ENCODE results near the gene CTSH.

The CTSH gene

DNA sequence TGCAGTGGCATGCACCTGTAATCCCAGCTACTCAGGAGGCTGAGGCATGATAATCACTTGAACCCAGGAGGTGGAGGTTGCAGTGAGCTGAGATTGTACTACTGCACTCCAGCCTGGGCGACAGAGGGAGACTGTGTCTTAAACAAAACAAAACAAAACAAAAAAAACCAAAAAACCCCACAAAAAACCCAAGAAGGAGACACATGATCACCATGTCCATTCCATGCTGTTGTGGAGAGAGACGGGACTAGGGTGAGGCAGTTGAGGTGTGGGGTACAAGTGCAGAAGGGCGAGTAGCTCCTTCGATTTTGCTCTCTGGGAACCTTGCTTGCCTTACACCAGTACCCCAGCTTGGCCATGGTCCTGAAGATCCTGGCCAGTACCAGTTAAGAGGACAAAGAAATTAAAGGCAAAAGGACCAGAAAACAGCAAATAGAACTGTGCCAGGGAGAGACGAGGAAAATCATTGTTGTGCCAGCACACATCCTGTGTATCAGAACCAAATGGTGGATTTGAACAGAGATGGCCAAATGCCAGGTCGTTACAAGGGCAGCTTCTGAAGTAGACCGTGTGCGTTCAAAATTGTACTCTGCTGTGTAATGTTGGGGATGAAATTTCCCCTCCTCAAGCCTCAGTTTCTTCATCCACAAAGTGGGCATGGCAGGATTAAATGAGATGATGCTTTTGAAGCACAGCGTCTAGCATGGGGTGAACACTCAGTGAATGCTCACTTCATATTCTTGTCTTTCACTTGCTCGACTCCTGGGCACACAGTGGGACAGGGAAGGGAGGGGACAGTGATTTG, 42.9 kb upstream of the CTSH start:
- Histone ChIP-seq H3K4me1 (ENCODE audit: insufficient read depth, low read length) (no peaks in the 10 kb centered on the region), H3K36me3 (ENCODE audit: insufficient read depth, low read length) (no peaks in the 10 kb centered on the region), H3K27me3 (ENCODE audit: insufficient read depth, low read length) (no peaks in the 10 kb centered on the region), H3K9me3 (ENCODE audit: insufficient read depth, low read depth, low read length) (no peaks in the 10 kb centered on the region), H3K4me3 (ENCODE audit: low read length) (no peak overlapping the region), H3K27ac (ENCODE audit: low read depth, low read length) (no peak overlapping the region), H3K9ac (ENCODE audit: low read depth, low read length) (no peak overlapping the region)
- 93% methylated on average over 9 of the region's 10 CpGs for WGBS

DNA sequence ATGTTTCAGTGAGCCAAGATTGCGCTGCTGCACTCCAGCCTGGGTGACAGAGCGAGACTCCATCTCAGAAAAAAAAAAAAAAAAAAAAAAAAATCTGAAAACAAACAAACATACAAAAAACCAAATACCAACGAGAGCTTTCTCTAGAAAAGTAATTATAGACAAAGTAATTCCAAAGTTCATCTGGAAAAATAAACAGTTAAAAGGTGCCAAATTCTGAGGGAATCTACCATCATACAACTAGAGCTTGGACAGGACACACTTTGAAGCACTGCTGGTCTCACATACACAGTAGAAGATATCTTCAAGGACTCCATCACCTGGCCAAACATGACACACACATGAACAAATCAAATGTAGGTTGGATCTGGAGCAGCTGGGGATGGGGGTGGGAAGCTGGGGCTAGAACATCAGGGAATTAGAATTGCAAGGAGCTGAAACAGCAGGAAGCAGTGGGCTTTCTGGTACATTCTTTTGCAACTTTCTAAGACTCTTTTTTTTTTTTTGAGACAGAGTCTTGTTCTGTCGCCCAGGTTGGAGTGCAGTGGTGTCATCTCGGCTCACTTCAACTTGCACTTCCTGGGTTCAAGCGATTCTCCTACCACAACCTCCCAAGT, 41.1 kb upstream of the CTSH start:
- H3K27me3 ChIP-seq (ENCODE audit: insufficient read depth, low read length), result no peaks in the 10 kb centered on the region
- no peak overlapping the region for H3K27ac ChIP-seq (ENCODE audit: low read depth, low read length)
- no peaks in the 10 kb centered on the region for H3K4me1 ChIP-seq (ENCODE audit: insufficient read depth, low read length)
- H3K9me3 ChIP-seq (ENCODE audit: insufficient read depth, low read depth, low read length), result no peaks in the 10 kb centered on the region
- H3K4me3 ChIP-seq (ENCODE audit: low read length), result no peak overlapping the region
- WGBS, result 91% methylated on average over 4 of the region's 6 CpGs
- H3K36me3 ChIP-seq (ENCODE audit: insufficient read depth, low read length), result no peaks in the 10 kb centered on the region
- no peak overlapping the region for H3K9ac ChIP-seq (ENCODE audit: low read depth, low read length)

DNA sequence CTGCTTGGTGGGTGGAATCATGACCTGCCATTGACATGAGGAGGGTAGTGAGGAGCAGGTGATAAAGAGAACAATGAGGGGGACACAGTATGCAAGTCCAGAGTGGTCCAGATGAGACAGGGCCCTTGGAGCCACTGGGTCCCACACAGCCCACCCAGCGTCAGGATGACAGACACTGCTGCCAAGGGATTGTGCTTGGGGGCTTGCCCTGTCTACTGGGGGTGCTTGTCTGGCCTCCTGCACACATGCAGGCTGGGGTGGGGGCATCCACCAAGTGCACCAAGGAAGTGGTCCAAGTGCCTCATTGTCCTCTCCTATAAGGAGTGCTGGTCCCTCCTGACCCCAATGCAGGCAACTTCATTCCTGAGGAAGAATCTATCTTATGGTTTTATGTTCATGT, 39.2 kb upstream of the CTSH start:
- no peaks in the 10 kb centered on the region for H3K9me3 ChIP-seq (ENCODE audit: insufficient read depth, low read depth, low read length)
- no peaks in the 10 kb centered on the region for H3K4me1 ChIP-seq (ENCODE audit: insufficient read depth, low read length)
- H3K27me3 ChIP-seq (ENCODE audit: insufficient read depth, low read length), result peaks cover 4% of the 10 kb centered on the region; the same call in 1 of the 2 replicates
- no peaks in the 10 kb centered on the region for H3K36me3 ChIP-seq (ENCODE audit: insufficient read depth, low read length)
- 93% methylated on average over 1 of the region's 1 CpG for WGBS
- H3K9ac ChIP-seq (ENCODE audit: low read depth, low read length), result no peak overlapping the region
- H3K4me3 ChIP-seq (ENCODE audit: low read length), result no peak overlapping the region
- no peak overlapping the region for H3K27ac ChIP-seq (ENCODE audit: low read depth, low read length)

DNA sequence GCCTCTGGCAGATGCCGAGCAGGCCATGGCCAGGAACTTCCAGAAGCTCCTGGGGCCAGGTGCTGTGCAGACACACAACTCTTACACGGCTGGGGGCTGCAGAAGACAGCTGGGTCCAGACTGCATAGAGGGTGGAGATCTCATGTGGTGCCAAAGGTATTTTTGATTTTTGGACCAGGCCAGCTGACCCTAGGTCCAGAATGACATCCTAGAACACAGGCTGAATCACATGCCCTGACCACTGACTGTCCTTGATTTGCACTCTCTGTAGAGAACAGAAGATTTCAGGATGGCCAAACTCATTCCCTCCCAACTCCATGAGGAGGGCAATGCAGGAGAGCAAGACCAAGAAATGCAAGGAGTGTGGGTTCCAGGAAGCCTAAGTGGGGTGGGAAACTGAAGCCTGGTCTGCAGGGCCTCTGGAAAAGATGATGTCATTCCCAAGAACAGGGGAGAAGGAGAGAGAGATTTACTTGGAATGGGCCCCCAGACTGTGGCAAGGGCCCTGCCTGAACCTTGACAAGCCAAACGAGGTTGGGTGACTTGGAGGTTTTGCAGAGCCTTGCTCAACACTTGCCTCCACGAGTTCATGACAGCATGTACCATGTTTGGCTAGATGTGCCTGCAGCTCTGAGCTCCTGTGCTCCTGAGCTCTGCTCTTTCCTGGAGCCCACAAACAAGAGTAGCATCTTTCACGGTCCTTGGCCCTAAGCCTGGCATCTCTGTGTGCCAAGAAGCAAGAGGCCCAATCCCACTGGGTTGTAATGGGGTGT, 38.5 kb upstream of the CTSH start:
- 88% methylated on average over 5 of the region's 5 CpGs for WGBS
- peaks cover 11% of the 10 kb centered on the region; the same call in 1 of the 2 replicates for H3K27me3 ChIP-seq (ENCODE audit: insufficient read depth, low read length)
- H3K4me1 ChIP-seq (ENCODE audit: insufficient read depth, low read length), result no peaks in the 10 kb centered on the region
- H3K9ac ChIP-seq (ENCODE audit: low read depth, low read length), result no peak overlapping the region
- H3K9me3 ChIP-seq (ENCODE audit: insufficient read depth, low read depth, low read length), result no peaks in the 10 kb centered on the region
- H3K36me3 ChIP-seq (ENCODE audit: insufficient read depth, low read length), result no peaks in the 10 kb centered on the region
- H3K4me3 ChIP-seq (ENCODE audit: low read length), result no peak overlapping the region
- no peak overlapping the region for H3K27ac ChIP-seq (ENCODE audit: low read depth, low read length)

DNA sequence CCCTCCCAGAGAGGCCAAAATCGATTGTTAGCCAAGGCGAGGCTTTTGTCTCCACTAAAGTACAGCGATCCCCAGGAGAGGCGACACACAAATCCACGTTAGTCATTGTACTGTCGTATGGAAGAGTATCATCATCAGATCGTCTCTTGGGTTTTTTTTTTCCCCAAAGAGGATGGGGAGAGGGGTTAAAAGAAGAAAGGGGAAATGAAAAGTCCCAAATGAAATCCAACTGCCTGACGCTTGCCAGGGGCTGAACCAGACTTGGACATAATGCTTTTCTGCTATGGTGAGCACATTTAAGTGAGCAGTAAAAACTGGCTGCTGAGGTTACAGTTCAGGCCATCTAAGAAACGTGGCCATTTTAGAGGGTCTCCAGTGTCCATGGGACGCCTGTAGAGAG, 37.9 kb upstream of the CTSH start:
- H3K4me1 ChIP-seq (ENCODE audit: insufficient read depth, low read length), result no peaks in the 10 kb centered on the region
- H3K27me3 ChIP-seq (ENCODE audit: insufficient read depth, low read length), result peaks cover 11% of the 10 kb centered on the region; the same call in 1 of the 2 replicates
- 92% methylated on average over 10 of the region's 10 CpGs for WGBS
- H3K9ac ChIP-seq (ENCODE audit: low read depth, low read length), result no peak overlapping the region
- H3K36me3 ChIP-seq (ENCODE audit: insufficient read depth, low read length), result no peaks in the 10 kb centered on the region
- no peaks in the 10 kb centered on the region for H3K9me3 ChIP-seq (ENCODE audit: insufficient read depth, low read depth, low read length)
- no peak overlapping the region for H3K27ac ChIP-seq (ENCODE audit: low read depth, low read length)
- no peak overlapping the region for H3K4me3 ChIP-seq (ENCODE audit: low read length)

DNA sequence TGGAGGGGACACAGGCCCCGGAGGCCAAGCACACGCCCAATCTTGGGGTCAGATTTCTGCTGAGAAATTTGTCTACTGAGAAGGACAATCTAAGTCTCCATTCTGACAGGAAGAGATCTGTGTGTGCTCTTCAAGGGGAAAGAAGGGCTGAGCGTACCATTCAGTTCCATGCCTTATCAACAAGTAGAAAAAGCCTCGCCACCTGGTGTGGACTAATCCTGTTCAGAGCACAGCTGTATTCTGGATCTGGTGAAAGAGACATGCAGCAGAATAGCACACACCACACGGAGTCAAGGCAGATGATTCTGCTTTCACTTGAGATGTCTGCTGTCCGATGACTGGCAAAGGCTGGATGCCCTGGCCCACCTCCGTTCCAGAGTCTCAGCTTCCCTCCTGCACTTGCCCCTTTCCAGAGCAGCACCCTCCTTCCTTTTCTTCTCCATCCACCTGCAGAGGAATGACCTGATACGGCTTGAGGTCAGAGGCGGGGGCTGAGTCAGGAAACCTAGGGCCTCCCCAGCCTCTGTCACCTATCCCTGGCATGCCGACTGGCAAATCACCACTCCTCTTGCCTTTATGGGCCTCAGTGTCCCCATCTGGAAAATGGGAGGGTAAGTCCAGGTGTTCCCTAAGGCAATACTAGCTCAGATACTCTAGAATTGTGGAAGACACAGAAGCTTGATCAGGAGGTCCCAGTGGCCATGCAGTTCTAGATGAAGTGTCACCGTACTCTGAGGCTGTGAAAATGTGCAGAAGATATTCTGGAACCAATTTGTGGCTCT, 36.9 kb upstream of the CTSH start:
- Histone ChIP-seq H3K36me3 (ENCODE audit: insufficient read depth, low read length) (no peaks in the 10 kb centered on the region), H3K27me3 (ENCODE audit: insufficient read depth, low read length) (peaks cover 11% of the 10 kb centered on the region; the same call in 1 of the 2 replicates), H3K9me3 (ENCODE audit: insufficient read depth, low read depth, low read length) (no peaks in the 10 kb centered on the region), H3K4me1 (ENCODE audit: insufficient read depth, low read length) (no peaks in the 10 kb centered on the region), H3K9ac (ENCODE audit: low read depth, low read length) (no peak overlapping the region), H3K27ac (ENCODE audit: low read depth, low read length) (no peak overlapping the region), H3K4me3 (ENCODE audit: low read length) (no peak overlapping the region)
- WGBS, result 93% methylated on average over 11 of the region's 11 CpGs

DNA sequence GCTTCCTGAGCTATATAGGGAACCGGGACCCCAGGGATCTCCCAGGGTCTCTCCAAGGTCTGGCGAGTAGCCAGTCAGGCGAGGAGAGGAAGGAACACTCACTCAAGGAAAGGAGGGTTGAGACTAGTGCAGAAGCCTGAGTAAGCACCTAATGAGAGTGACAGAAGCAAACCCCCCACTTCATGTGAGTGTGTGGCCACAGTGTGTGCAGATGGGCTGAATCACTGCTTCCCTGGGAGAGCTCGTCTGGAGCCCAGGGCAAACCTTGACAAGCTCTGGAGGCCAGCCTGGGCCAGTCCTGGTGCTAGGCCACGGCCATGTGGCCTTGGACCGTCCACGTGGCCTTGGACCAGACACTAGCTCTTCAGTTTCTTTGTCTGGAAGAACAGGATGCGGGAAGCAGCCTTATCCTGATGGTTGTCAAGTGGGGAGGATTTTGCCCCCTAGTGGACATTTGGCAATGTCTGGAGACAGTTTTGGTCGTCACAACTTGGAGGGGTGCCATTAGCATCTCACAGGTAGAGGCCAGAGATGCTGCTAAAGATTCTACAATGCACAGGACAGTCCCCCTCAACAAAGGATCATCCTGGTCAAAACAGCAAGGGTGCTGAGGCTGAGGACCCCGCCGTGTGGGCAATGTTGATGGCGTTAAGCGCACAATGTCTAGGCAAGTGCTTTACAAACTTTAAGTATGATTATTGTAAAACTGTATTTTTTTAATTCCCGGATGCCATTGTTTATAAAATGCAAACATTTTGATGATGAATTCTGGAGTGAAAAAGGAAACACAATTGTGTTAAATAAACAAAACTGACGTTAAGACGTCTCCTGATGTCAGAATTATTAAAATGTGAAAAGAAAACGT, 34.8 kb upstream of the CTSH start:
- Histone ChIP-seq H3K27me3 (ENCODE audit: insufficient read depth, low read length) (peaks cover 11% of the 10 kb centered on the region; the same call in 1 of the 2 replicates), H3K9me3 (ENCODE audit: insufficient read depth, low read depth, low read length) (no peaks in the 10 kb centered on the region), H3K36me3 (ENCODE audit: insufficient read depth, low read length) (no peaks in the 10 kb centered on the region), H3K9ac (ENCODE audit: low read depth, low read length) (no peak overlapping the region), H3K4me3 (ENCODE audit: low read length) (no peak overlapping the region), H3K27ac (ENCODE audit: low read depth, low read length) (no peak overlapping the region), H3K4me1 (ENCODE audit: insufficient read depth, low read length) (no peaks in the 10 kb centered on the region)
- 69% methylated on average over 17 of the region's 17 CpGs for WGBS

DNA sequence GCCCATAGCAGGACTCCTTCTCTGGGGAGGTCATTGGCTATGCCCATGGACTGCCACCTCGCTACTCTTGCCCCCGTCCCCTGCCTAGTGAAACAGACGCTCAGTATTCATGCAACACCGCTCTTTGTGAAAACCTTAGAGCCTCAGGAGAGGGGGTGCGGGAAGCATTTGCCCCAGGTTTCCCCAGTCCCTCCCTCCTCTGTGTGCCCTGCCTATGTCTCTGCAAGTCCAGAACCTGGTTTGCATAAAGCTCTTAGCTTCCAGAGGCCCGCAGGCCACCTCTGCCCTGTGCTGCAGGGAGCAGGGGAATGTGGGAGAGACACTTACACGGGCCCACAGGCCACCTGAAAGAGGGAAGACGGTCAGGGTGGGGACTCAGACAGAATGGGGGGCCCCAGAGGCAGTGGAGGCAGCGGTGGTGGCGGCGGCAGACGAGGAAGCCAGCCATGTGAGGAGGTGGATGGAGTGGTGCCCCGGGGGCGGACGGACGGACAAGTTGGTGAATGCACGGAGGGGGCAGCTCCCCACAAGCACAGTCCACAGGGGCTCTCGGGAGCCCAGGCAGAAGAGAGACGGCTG, 33.8 kb upstream of the CTSH start:
- no peaks in the 10 kb centered on the region for H3K36me3 ChIP-seq (ENCODE audit: insufficient read depth, low read length)

DNA sequence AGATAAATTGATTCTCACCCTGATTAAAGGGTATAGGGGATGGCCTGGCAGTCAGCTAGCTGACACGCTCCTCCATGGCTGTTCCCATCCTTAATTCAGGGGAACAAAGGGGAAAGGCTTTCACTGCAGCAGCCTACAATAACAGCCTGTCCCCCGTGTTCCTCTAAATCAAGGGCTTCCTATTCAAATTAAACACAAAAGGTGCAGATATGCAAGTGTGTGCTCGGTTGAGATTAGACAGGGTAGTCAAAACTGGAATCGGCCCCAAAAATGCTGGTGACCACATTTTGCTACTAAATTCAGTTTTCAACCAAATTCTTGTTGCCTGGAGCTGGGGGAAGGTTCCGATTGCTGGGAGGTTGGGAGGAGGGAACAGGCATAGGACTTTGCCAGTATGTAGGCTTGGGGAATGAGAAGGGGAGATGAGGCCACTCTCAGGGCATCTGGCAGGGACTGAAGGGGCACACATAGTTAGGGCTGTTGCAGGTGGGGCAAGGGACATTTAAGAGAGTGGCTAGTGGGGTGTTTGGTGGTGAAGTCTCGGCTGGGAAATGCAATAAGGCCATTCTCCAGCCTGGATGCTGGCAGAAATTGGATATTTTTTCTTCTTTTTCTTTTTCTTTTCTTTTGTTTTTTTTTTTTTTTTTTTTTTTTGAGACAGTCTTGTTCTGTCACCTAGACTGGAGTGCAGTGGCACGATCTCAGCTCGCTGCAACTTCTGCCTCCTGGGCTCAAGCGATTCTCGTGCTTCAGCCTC, 32.9 kb upstream of the CTSH start:
- WGBS, result 92% methylated on average over 10 of the region's 10 CpGs
- no peaks in the 10 kb centered on the region for H3K36me3 ChIP-seq (ENCODE audit: insufficient read depth, low read length)
- H3K9ac ChIP-seq (ENCODE audit: low read depth, low read length), result no peak overlapping the region
- H3K4me1 ChIP-seq (ENCODE audit: insufficient read depth, low read length), result no peaks in the 10 kb centered on the region
- H3K27ac ChIP-seq (ENCODE audit: low read depth, low read length), result no peak overlapping the region
- no peaks in the 10 kb centered on the region for H3K9me3 ChIP-seq (ENCODE audit: insufficient read depth, low read depth, low read length)
- H3K4me3 ChIP-seq (ENCODE audit: low read length), result no peak overlapping the region
- H3K27me3 ChIP-seq (ENCODE audit: insufficient read depth, low read length), result peaks cover 11% of the 10 kb centered on the region; the same call in 1 of the 2 replicates

More for the DNA sequence above, 33.8 kb upstream of the CTSH start:
- 92% methylated on average over 19 of the region's 19 CpGs for WGBS
- H3K27me3 ChIP-seq (ENCODE audit: insufficient read depth, low read length), result peaks cover 11% of the 10 kb centered on the region; the same call in 1 of the 2 replicates
- H3K4me3 ChIP-seq (ENCODE audit: low read length), result no peak overlapping the region
- H3K9ac ChIP-seq (ENCODE audit: low read depth, low read length), result no peak overlapping the region
- no peak overlapping the region for H3K27ac ChIP-seq (ENCODE audit: low read depth, low read length)
- H3K9me3 ChIP-seq (ENCODE audit: insufficient read depth, low read depth, low read length), result no peaks in the 10 kb centered on the region
- H3K4me1 ChIP-seq (ENCODE audit: insufficient read depth, low read length), result no peaks in the 10 kb centered on the region

Measured in HUES64 (cell line).